ENCODE data around the gene GRID1. TPM values are rescaled to one million over a fixed set of nuclear protein-coding genes. Genes with fewer than 3 reads are reported as not detected.
"Not testable (repeated sequence)": the region's sequence is repeated elsewhere in the genome, so short reads cannot be mapped to it uniquely, and the experiment has no call there.

GRID1 gene
- total and polyA plus RNA-seq, 4 donors = 1.1 to 3.8 TPM; not detected in 2

GRCh38 chr10:86042161-86042560 is 324.4 kb downstream of the GRID1 start:
- ATAC-seq (ENCODE audit: low FRiP score) = no peak

GRCh38 chr10:86041116-86041515 is 325.5 kb downstream of the GRID1 start:
- WGBS, 2 donors = 59 to 72% methylated on average over 3 of the region's 3 CpGs
- Histone ChIP-seq H3K27ac (ENCODE audit: low read depth in 1 of 2, low read length in 2 of 2) (no peak overlapping the region), H3K9me3 (ENCODE audit: control insufficient read depth, low read length) (no peaks in the 10 kb centered on the region), H3K36me3 (ENCODE audit: control insufficient read depth in 1 of 2, insufficient read depth in 2 of 2, low read length in 1 of 2) (no peaks in the 10 kb centered on the region), H3K27me3 (ENCODE audit: control insufficient read depth in 1 of 2, insufficient read depth in 2 of 2, low read length in 1 of 2) (no peaks in the 10 kb centered on the region), H3K4me3 (ENCODE audit: low read length in 2 of 2) (no peak overlapping the region), H3K4me1 (ENCODE audit: control insufficient read depth in 1 of 2, insufficient read depth in 2 of 2, low read length in 2 of 2) (no peaks in the 10 kb centered on the region)
- ATAC-seq (ENCODE audit: low FRiP score) = no peak
- intact Hi-C loops (cut with DNase I) = no loop called here
- DNase-seq = no peak

More at GRCh38 chr10:86042161-86042560, 324.4 kb downstream of the GRID1 start:
- intact Hi-C loops (cut with DNase I) = no loop called here
- no peaks in the 10 kb centered on the region for H3K27me3 ChIP-seq (ENCODE audit: control insufficient read depth in 1 of 2, insufficient read depth in 2 of 2, low read length in 1 of 2)
- 97 to 98% methylated on average over 2 of the region's 2 CpGs for WGBS, 2 donors
- no peak overlapping the region for H3K27ac ChIP-seq (ENCODE audit: low read depth in 1 of 2, low read length in 2 of 2)
- no peak overlapping the region for H3K4me3 ChIP-seq (ENCODE audit: low read length in 2 of 2)
- DNase-seq = no peak
- no peaks in the 10 kb centered on the region for H3K36me3 ChIP-seq (ENCODE audit: control insufficient read depth in 1 of 2, insufficient read depth in 2 of 2, low read length in 1 of 2)
- no peaks in the 10 kb centered on the region for H3K4me1 ChIP-seq (ENCODE audit: control insufficient read depth in 1 of 2, insufficient read depth in 2 of 2, low read length in 2 of 2)
- H3K9me3 ChIP-seq (ENCODE audit: control insufficient read depth, low read length) = no peaks in the 10 kb centered on the region

GRCh38 chr10:86038371-86038770 is 328.2 kb downstream of the GRID1 start:
- intact Hi-C loops (cut with DNase I) = no loop called here

GRCh38 chr10:86037096-86037495 is 329.5 kb downstream of the GRID1 start:
- H3K36me3 ChIP-seq (ENCODE audit: control insufficient read depth in 1 of 2, insufficient read depth in 2 of 2, low read length in 1 of 2) = no peaks in the 10 kb centered on the region
- 85 to 88% methylated on average over 5 of the region's 5 CpGs for WGBS, 2 donors
- H3K27ac ChIP-seq (ENCODE audit: low read depth in 1 of 2, low read length in 2 of 2) = no peak overlapping the region
- H3K27me3 ChIP-seq (ENCODE audit: control insufficient read depth in 1 of 2, insufficient read depth in 2 of 2, low read length in 1 of 2) = no peaks in the 10 kb centered on the region
- no peaks in the 10 kb centered on the region for H3K4me1 ChIP-seq (ENCODE audit: control insufficient read depth in 1 of 2, insufficient read depth in 2 of 2, low read length in 2 of 2)
- intact Hi-C loops (cut with DNase I) = no loop called here
- DNase-seq (no peak), ATAC-seq (ENCODE audit: low FRiP score) (no peak)
- H3K9me3 ChIP-seq (ENCODE audit: control insufficient read depth, low read length) = no peaks in the 10 kb centered on the region
- H3K4me3 ChIP-seq (ENCODE audit: low read length in 2 of 2) = no peak overlapping the region

More at GRCh38 chr10:86038371-86038770, 328.2 kb downstream of the GRID1 start:
- Histone ChIP-seq H3K4me3 (ENCODE audit: low read length in 2 of 2) (no peak overlapping the region), H3K4me1 (ENCODE audit: control insufficient read depth in 1 of 2, insufficient read depth in 2 of 2, low read length in 2 of 2) (no peaks in the 10 kb centered on the region), H3K36me3 (ENCODE audit: control insufficient read depth in 1 of 2, insufficient read depth in 2 of 2, low read length in 1 of 2) (no peaks in the 10 kb centered on the region), H3K9me3 (ENCODE audit: control insufficient read depth, low read length) (no peaks in the 10 kb centered on the region), H3K27ac (ENCODE audit: low read depth in 1 of 2, low read length in 2 of 2) (no peak overlapping the region), H3K27me3 (ENCODE audit: control insufficient read depth in 1 of 2, insufficient read depth in 2 of 2, low read length in 1 of 2) (no peaks in the 10 kb centered on the region)
- ATAC-seq (ENCODE audit: low FRiP score) (no peak), DNase-seq (no peak)
- WGBS, 2 donors = 93 to 94% methylated on average over 1 of the region's 1 CpG

- Histone ChIP-seq H3K36me3 (ENCODE audit: control insufficient read depth in 1 of 2, insufficient read depth in 2 of 2, low read length in 1 of 2) (no peaks in the 10 kb centered on the region), H3K9me3 (ENCODE audit: control insufficient read depth, low read length) (no peaks in the 10 kb centered on the region), H3K4me3 (ENCODE audit: low read length in 2 of 2) (no peak overlapping the region), H3K27me3 (ENCODE audit: control insufficient read depth in 1 of 2, insufficient read depth in 2 of 2, low read length in 1 of 2) (no peaks in the 10 kb centered on the region), H3K27ac (ENCODE audit: low read depth in 1 of 2, low read length in 2 of 2) (no peak overlapping the region), H3K4me1 (ENCODE audit: control insufficient read depth in 1 of 2, insufficient read depth in 2 of 2, low read length in 2 of 2) (no peaks in the 10 kb centered on the region)
- 72 to 76% methylated on average over 5 of the region's 5 CpGs for WGBS, 2 donors
- intact Hi-C loops (cut with DNase I) = no loop called here
- DNase-seq = no peak
- no peak for ATAC-seq (ENCODE audit: low FRiP score)
Observed at GRCh38 chr10:86036544-86036831, 330.1 kb downstream of the GRID1 start.

GRCh38 chr10:86035791-86036543 is 330.6 kb downstream of the GRID1 start:
- ATAC-seq (ENCODE audit: low FRiP score) (peak; percentile 34), DNase-seq (no peak)
- Histone ChIP-seq H3K9me3 (ENCODE audit: control insufficient read depth, low read length) (no peaks in the 10 kb centered on the region), H3K4me1 (ENCODE audit: control insufficient read depth in 1 of 2, insufficient read depth in 2 of 2, low read length in 2 of 2) (no peaks in the 10 kb centered on the region), H3K36me3 (ENCODE audit: control insufficient read depth in 1 of 2, insufficient read depth in 2 of 2, low read length in 1 of 2) (no peaks in the 10 kb centered on the region), H3K4me3 (ENCODE audit: low read length in 2 of 2) (no peak overlapping the region), H3K27me3 (ENCODE audit: control insufficient read depth in 1 of 2, insufficient read depth in 2 of 2, low read length in 1 of 2) (no peaks in the 10 kb centered on the region), H3K27ac (ENCODE audit: low read depth in 1 of 2, low read length in 2 of 2) (no peak overlapping the region)
- WGBS, 2 donors = 41 to 42% methylated on average over 11 of the region's 11 CpGs
- intact Hi-C loops (cut with DNase I) = no loop called here

- no peak overlapping the region for H3K27ac ChIP-seq (ENCODE audit: low read depth in 1 of 2, low read length in 2 of 2)
- no peaks in the 10 kb centered on the region for H3K27me3 ChIP-seq (ENCODE audit: control insufficient read depth in 1 of 2, insufficient read depth in 2 of 2, low read length in 1 of 2)
- intact Hi-C loops (cut with DNase I) = no loop called here
- 90 to 93% methylated on average over 1 of the region's 1 CpG for WGBS, 2 donors
- peaks cover 1% of the 10 kb centered on the region for H3K9me3 ChIP-seq (ENCODE audit: control insufficient read depth, low read length)
- no peak for ATAC-seq (ENCODE audit: low FRiP score)
- H3K4me3 ChIP-seq (ENCODE audit: low read length in 2 of 2) = no peak overlapping the region
- no peaks in the 10 kb centered on the region for H3K4me1 ChIP-seq (ENCODE audit: control insufficient read depth in 1 of 2, insufficient read depth in 2 of 2, low read length in 2 of 2)
- no peaks in the 10 kb centered on the region for H3K36me3 ChIP-seq (ENCODE audit: control insufficient read depth in 1 of 2, insufficient read depth in 2 of 2, low read length in 1 of 2)
- no peak for DNase-seq
Observed at GRCh38 chr10:86034710-86035109, 331.9 kb downstream of the GRID1 start.

- WGBS, 2 donors = 90 to 93% methylated on average over 1 of the region's 1 CpG
- Histone ChIP-seq H3K4me1 (ENCODE audit: control insufficient read depth in 1 of 2, insufficient read depth in 2 of 2, low read length in 2 of 2) (no peaks in the 10 kb centered on the region), H3K9me3 (ENCODE audit: control insufficient read depth, low read length) (peaks cover 1% of the 10 kb centered on the region), H3K36me3 (ENCODE audit: control insufficient read depth in 1 of 2, insufficient read depth in 2 of 2, low read length in 1 of 2) (no peaks in the 10 kb centered on the region), H3K4me3 (ENCODE audit: low read length in 2 of 2) (no peak overlapping the region), H3K27me3 (ENCODE audit: control insufficient read depth in 1 of 2, insufficient read depth in 2 of 2, low read length in 1 of 2) (no peaks in the 10 kb centered on the region), H3K27ac (ENCODE audit: low read depth in 1 of 2, low read length in 2 of 2) (no peak overlapping the region)
- intact Hi-C loops (cut with DNase I) = no loop called here
- ATAC-seq (ENCODE audit: low FRiP score) = no peak
- no peak for DNase-seq
Observed at GRCh38 chr10:86033581-86033980, 333.0 kb downstream of the GRID1 start.

- ATAC-seq (ENCODE audit: low FRiP score); H3K4me1 ChIP-seq (ENCODE audit: control insufficient read depth in 1 of 2, insufficient read depth in 2 of 2, low read length in 2 of 2); H3K36me3 ChIP-seq (ENCODE audit: control insufficient read depth in 1 of 2, insufficient read depth in 2 of 2, low read length in 1 of 2); intact Hi-C loops (cut with DNase I); H3K9me3 ChIP-seq (ENCODE audit: control insufficient read depth, low read length); H3K27me3 ChIP-seq (ENCODE audit: control insufficient read depth in 1 of 2, insufficient read depth in 2 of 2, low read length in 1 of 2); DNase-seq; H3K27ac ChIP-seq (ENCODE audit: low read depth in 1 of 2, low read length in 2 of 2); H3K4me3 ChIP-seq (ENCODE audit: low read length in 2 of 2): not testable (repeated sequence)
- 92 to 95% methylated on average over 7 to 8 of the region's 8 CpGs for WGBS, 2 donors
Observed at GRCh38 chr10:86032087-86032486, 334.5 kb downstream of the GRID1 start.
